ENCODE measurements around the gene GZMH. TPM values are rescaled to one million over a fixed set of nuclear protein-coding genes. Genes with fewer than 3 reads are reported as not detected.

The GZMH gene, protein sequence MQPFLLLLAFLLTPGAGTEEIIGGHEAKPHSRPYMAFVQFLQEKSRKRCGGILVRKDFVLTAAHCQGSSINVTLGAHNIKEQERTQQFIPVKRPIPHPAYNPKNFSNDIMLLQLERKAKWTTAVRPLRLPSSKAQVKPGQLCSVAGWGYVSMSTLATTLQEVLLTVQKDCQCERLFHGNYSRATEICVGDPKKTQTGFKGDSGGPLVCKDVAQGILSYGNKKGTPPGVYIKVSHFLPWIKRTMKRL
- total RNA-seq, result not detected

DNA sequence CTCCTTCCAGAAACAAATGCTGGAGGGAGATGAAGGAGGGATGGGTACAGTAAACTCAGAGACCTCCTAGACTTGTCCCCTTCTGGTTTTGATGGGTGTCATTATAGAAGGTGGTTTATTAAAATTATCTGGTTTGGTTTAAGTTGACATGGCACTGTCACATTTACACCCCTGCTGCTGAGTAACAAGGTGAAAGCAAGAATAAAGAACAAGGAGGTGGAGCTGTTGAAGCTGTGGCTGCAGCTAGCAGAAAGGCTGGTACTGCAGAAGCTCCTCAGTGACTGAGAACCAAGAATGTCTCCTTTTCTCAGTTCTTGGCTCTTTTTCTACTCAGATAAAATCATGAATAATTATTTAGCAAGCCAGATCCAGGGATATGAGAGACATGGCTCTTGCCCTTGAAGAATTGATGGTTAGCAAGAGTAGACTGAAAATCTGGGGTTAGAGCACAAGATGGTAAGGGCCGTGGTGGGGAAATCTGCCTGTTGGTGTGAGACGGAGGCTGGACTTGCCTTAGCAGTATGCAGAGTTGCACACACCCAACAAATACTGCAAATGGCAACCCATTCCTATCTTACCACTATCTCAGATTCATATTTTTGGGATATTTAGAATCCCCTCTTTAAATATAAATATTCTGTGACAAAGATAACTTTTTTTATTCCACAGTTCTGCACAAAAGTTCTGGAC, at the start of gene GZMH:
GZMH (minus strand) TSS at position 31 of the 690 bp plus-strand sequence. CDS start 72 bp downstream, outside the sequence.

GRCh38 chr14:24634158-24634557, 24.7 kb upstream of the GZMH start, which contains the start of gene GZMB:
Gene GZMB, minus strand, starts transcription at chr14:24634190. Its CDS starts 30 bp downstream, at chr14:24634160.

GRCh38 chr14:24576182-24576581, 33.3 kb downstream of the GZMH start, which contains the start of gene CTSG:
Gene CTSG, minus strand, starts transcription at chr14:24576250. Its CDS starts 27 bp downstream, at chr14:24576223.

Other genes with a start within 250 kb of the GZMH start
- gene NFATC4, start 241.5 kb downstream of the GZMH start, total RNA-seq, result 10 to 100 TPM; 16.0 to 29.3 TPM
- 1 to 10 TPM; 1.0 to 1.7 TPM for gene NYNRIN, start 210.7 kb downstream of the GZMH start, total RNA-seq
- under 1 TPM; 0.33 to 0.34 TPM for gene CBLN3, start 180.0 kb downstream of the GZMH start, total RNA-seq
- 10 to 100 TPM; 42.3 to 46.5 TPM for gene KHNYN, start 179.7 kb downstream of the GZMH start, total RNA-seq
- gene SDR39U1, start 166.9 kb downstream of the GZMH start, total RNA-seq, result 10 to 100 TPM in 1 of 2 donors, 1 to 10 TPM in 1; 7.3 to 15.5 TPM
- gene CMA1, start 101.4 kb downstream of the GZMH start, total RNA-seq, result not detected
- gene CTSG, start 33.4 kb downstream of the GZMH start, total RNA-seq, result not detected
- gene GZMB, start 24.5 kb upstream of the GZMH start, total RNA-seq, result 1 to 10 TPM in 1 of 2 donors, not detected in 1; 1.0 TPM